Endothelial cell of umbilical vein (primary cell): ENCODE measurements around the gene POLR1H.

Experiments
- EZH2 ChIP-seq: IDR thresholded peaks from 2 replicates; pipeline ENCODE4 v1.6.1; 2012; ENCODE audit warnings: borderline replicate concordance, low read depth, mild to moderate bottlenecking, moderate library complexity, low read length, inconsistent platforms; ENCODE audit not compliant: severe bottlenecking
- FOS ChIP-seq: IDR thresholded peaks from 2 replicates; pipeline ENCODE4 v1.6.1; 2011; ENCODE audit warnings: mild to moderate bottlenecking, low read length, moderate library complexity, borderline replicate concordance; ENCODE audit not compliant: insufficient read depth
- JUN ChIP-seq: IDR thresholded peaks from 2 replicates; pipeline ENCODE4 v1.6.1; 2011; ENCODE audit warnings: borderline replicate concordance, low read depth; ENCODE audit not compliant: insufficient read length, insufficient read depth
- MYC ChIP-seq: IDR thresholded peaks from one replicate; pipeline ENCODE4 v1.6.1; 2011; ENCODE audit warnings: mild to moderate bottlenecking, low read depth, low read length
- POLR2A ChIP-seq: IDR thresholded peaks from 2 replicates; pipeline ENCODE4 v1.6.1; 2012; ENCODE audit warnings: low read depth, mild to moderate bottlenecking, control low read depth, low read length
- POLR2AphosphoS5 ChIP-seq: IDR thresholded peaks from 2 replicates; pipeline ENCODE4 v1.6.1; 2012; ENCODE audit warnings: low read depth, mild to moderate bottlenecking, control low read depth, low read length, moderate library complexity; ENCODE audit not compliant: insufficient read depth
- TF ChIP-seq, protein P1 (sequence below), 2 donors: IDR thresholded peaks; 1 replicate in 1 of 2; 2 replicates in 1 of 2; pipeline ENCODE4 v1.5.1; 2011; ENCODE audit warnings: low read length in 2 of 2, mild to moderate bottlenecking in 2 of 2, moderate library complexity in 2 of 2, control low read depth in 1 of 2, inconsistent platforms in 1 of 2, low read depth in 1 of 2; ENCODE audit not compliant: insufficient read depth in 1 of 2; ENCODE audit errors: extremely low read depth in 1 of 2
- TF ChIP-seq, protein P2 (sequence below): IDR thresholded peaks from 2 replicates; pipeline ENCODE4 v1.6.1; 2011; ENCODE audit not compliant: insufficient read depth, insufficient read length

DNA sequence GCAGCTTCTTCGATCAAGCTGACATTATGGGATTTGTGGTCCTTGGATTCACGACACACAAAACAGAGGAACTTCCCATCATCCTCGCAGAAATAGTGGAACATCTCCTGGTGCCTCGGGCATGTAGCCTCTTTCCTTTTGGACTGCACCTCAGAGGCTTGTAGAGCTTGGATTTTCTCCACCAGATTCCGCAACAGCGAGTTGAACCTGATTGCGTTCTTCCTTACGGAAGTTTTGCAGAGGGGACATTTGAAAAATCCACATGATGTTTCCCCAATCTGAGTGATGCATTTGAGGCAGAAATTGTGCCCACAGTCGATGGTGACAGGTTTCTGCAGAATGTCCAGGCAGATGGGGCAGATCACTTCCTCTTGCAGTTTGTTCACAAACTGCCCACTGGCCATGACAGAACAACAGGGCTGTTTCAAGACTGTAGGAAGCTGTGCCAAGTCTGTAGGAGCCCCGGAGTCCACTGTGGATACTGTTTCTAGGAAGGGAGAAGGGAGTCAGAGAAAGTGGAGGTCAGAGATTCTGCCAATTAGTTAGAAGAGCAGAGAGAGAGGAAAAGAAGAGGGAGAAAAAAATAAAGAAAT is 51.4 kb downstream of the POLR1H start:
- TF ChIP-seq, protein P1, sequence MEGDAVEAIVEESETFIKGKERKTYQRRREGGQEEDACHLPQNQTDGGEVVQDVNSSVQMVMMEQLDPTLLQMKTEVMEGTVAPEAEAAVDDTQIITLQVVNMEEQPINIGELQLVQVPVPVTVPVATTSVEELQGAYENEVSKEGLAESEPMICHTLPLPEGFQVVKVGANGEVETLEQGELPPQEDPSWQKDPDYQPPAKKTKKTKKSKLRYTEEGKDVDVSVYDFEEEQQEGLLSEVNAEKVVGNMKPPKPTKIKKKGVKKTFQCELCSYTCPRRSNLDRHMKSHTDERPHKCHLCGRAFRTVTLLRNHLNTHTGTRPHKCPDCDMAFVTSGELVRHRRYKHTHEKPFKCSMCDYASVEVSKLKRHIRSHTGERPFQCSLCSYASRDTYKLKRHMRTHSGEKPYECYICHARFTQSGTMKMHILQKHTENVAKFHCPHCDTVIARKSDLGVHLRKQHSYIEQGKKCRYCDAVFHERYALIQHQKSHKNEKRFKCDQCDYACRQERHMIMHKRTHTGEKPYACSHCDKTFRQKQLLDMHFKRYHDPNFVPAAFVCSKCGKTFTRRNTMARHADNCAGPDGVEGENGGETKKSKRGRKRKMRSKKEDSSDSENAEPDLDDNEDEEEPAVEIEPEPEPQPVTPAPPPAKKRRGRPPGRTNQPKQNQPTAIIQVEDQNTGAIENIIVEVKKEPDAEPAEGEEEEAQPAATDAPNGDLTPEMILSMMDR (IDR thresholded peaks at IDR 0.05; ENCODE audit: extremely low read depth in 1 of 2, insufficient read depth in 1 of 2, low read depth in 1 of 2, low read length in 2 of 2): no peak
- TF ChIP-seq MYC (no peak), POLR2AphosphoS5 (no peak), EZH2 (no peak), POLR2A (no peak), FOS (no peak), JUN (no peak)
- TF ChIP-seq, protein P2, sequence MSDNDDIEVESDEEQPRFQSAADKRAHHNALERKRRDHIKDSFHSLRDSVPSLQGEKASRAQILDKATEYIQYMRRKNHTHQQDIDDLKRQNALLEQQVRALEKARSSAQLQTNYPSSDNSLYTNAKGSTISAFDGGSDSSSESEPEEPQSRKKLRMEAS: no peak
